Measurements from ENCODE around the gene PPP4R1. TPM values are rescaled to one million over a fixed set of nuclear protein-coding genes. Genes with fewer than 3 reads are reported as not detected.

The PPP4R1 gene
- total and polyA plus RNA-seq, 5 donors from 2014 or later: 8.9 to 59.7 (median 17.9) TPM

DNA sequence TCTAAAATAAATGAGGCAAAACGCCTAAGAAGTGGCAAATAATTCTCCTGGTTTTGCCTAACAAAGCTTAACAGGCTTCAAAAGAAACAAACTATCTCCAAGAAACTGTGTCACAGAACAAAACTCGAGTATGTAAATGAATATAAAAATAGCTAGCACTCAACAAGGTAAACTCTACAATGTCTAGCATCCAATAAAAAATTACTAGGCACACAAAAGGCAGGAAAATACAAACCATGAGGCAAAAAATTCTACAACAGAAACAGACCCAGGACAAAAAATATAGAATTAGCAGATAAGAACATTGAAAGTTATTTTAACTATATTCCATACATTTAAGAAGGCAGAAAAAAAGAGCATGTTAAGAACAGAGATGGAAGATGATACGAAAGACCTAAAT is 16.8 kb downstream of the PPP4R1 start:
- Histone ChIP-seq H3K4me1 (ENCODE audit: control insufficient read depth, insufficient read depth, low read length, poor library complexity, severe bottlenecking) (peaks cover 8% of the 10 kb centered on the region), H3K27ac (ENCODE audit: insufficient read depth, low read length, poor library complexity, severe bottlenecking) (no peak overlapping the region), H3K9me3 (ENCODE audit: control insufficient read depth in 2 of 2, low read length in 2 of 2) (peaks cover 12 to 25% of the 10 kb centered on the region in 2 experiments), H3K27me3 (ENCODE audit: control insufficient read depth, insufficient read depth, low read length) (no peaks in the 10 kb centered on the region), H3K4me3 (ENCODE audit: low read depth, low read length) (no peak overlapping the region), H3K36me3 (ENCODE audit: control insufficient read depth, insufficient read depth, low read length) (peaks cover 7% of the 10 kb centered on the region)
- peaks cover 32% of the 10 kb centered on the region for H3K36me3 Mint-ChIP-seq
- H3K4me3 Mint-ChIP-seq: no peak overlapping the region
- ATAC-seq (ENCODE audit: low read depth in 2 of 2): no peak
- H3K9me3 Mint-ChIP-seq: peaks cover 3 to 18% (median 9%) of the 10 kb centered on the region in 7 donors
- H3K27ac Mint-ChIP-seq: no peak overlapping the region
- no peak for DNase-seq
- H3K27me3 Mint-ChIP-seq: no peaks in the 10 kb centered on the region
- H3K4me1 Mint-ChIP-seq: peaks cover 23 to 39% (median 32%) of the 10 kb centered on the region in 4 donors

DNA sequence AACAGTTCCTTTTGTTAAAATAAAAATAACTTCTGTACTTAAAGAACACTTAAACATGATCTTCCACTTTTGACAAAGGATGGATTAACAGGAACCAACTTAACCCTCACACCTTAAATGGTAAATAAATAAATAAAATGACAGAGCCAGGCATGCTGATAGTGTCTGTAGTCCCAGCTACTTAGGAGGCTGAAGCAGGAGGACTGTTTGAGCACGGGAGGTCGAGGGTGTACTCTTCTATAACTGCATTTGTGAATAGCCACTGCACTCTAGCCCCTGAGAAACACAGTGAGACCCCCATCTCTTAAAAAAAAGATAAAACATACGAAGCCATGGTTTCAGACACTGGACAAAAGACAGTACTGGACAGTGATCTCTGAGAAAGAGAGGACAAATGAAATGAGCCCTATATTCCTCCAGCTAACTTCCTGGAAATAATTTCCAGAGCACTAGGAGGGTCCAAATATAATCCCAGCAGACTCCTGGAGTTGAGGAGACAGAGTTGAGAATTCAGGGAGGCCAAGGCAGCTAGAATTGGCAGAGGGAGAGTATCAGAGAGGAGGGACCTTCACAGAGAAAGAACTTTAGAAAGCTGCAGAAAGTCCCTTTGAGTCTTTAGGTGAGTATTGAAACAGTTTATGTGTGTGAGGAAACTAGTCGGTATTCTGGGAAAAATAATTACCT is 17.4 kb downstream of the PPP4R1 start:
- H3K36me3 Mint-ChIP-seq: peaks cover 35% of the 10 kb centered on the region
- peaks cover 12 to 25% of the 10 kb centered on the region in 2 experiments for H3K9me3 ChIP-seq (ENCODE audit: control insufficient read depth in 2 of 2, low read length in 2 of 2)
- H3K4me1 Mint-ChIP-seq: peaks cover 23 to 44% (median 33%) of the 10 kb centered on the region in 4 donors
- H3K9me3 Mint-ChIP-seq: peaks cover 3 to 18% (median 8%) of the 10 kb centered on the region in 7 donors
- H3K4me3 ChIP-seq (ENCODE audit: low read depth, low read length): no peak overlapping the region
- no peaks in the 10 kb centered on the region for H3K27me3 ChIP-seq (ENCODE audit: control insufficient read depth, insufficient read depth, low read length)
- H3K27me3 Mint-ChIP-seq: no peaks in the 10 kb centered on the region
- ATAC-seq (ENCODE audit: low read depth in 2 of 2) (no peak), DNase-seq (no peak)
- peaks cover 10% of the 10 kb centered on the region for H3K36me3 ChIP-seq (ENCODE audit: control insufficient read depth, insufficient read depth, low read length)
- peak overlapping the region in 1 of 3 donors; percentile 65 for H3K27ac Mint-ChIP-seq
- H3K4me3 Mint-ChIP-seq: peak overlapping the region in 1 of 4 donors; percentile 15
- H3K27ac ChIP-seq (ENCODE audit: insufficient read depth, low read length, poor library complexity, severe bottlenecking): no peak overlapping the region
- peaks cover 8% of the 10 kb centered on the region for H3K4me1 ChIP-seq (ENCODE audit: control insufficient read depth, insufficient read depth, low read length, poor library complexity, severe bottlenecking)

DNA sequence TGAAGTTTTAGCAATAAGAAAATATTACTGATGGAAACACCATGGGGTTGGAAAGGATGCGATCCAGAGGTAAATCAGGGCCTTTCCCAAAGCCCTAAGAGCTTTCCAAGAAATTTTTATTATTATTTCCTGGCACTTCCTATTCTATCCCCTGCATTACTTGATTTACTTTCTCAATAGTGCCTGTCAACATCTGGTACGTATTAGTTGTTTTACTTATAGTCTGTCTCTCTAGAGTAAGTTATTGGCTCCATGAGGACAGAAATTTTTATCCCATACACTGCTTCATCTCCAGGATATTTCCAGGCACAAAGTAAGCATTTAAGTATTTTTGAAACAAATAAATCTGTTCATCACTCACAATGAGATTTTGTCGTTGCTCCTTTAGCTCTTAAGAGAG is 18.1 kb downstream of the PPP4R1 start:
- H3K9me3 Mint-ChIP-seq: peaks cover 3 to 18% (median 8%) of the 10 kb centered on the region in 7 donors
- Histone ChIP-seq H3K9me3 (ENCODE audit: control insufficient read depth in 2 of 2, low read length in 2 of 2) (peaks cover 12 to 25% of the 10 kb centered on the region in 2 experiments), H3K4me1 (ENCODE audit: control insufficient read depth, insufficient read depth, low read length, poor library complexity, severe bottlenecking) (peaks cover 8% of the 10 kb centered on the region), H3K27me3 (ENCODE audit: control insufficient read depth, insufficient read depth, low read length) (no peaks in the 10 kb centered on the region), H3K27ac (ENCODE audit: insufficient read depth, low read length, poor library complexity, severe bottlenecking) (no peak overlapping the region), H3K36me3 (ENCODE audit: control insufficient read depth, insufficient read depth, low read length) (peaks cover 12% of the 10 kb centered on the region), H3K4me3 (ENCODE audit: low read depth, low read length) (no peak overlapping the region)
- no peak for ATAC-seq (ENCODE audit: low read depth in 2 of 2)
- no peaks in the 10 kb centered on the region for H3K27me3 Mint-ChIP-seq
- H3K27ac Mint-ChIP-seq: no peak overlapping the region
- DNase-seq: no peak
- peaks cover 39% of the 10 kb centered on the region for H3K36me3 Mint-ChIP-seq
- H3K4me3 Mint-ChIP-seq: peak overlapping the region in 1 of 4 donors; percentile 15
- peaks cover 25 to 44% (median 35%) of the 10 kb centered on the region in 4 donors for H3K4me1 Mint-ChIP-seq

DNA sequence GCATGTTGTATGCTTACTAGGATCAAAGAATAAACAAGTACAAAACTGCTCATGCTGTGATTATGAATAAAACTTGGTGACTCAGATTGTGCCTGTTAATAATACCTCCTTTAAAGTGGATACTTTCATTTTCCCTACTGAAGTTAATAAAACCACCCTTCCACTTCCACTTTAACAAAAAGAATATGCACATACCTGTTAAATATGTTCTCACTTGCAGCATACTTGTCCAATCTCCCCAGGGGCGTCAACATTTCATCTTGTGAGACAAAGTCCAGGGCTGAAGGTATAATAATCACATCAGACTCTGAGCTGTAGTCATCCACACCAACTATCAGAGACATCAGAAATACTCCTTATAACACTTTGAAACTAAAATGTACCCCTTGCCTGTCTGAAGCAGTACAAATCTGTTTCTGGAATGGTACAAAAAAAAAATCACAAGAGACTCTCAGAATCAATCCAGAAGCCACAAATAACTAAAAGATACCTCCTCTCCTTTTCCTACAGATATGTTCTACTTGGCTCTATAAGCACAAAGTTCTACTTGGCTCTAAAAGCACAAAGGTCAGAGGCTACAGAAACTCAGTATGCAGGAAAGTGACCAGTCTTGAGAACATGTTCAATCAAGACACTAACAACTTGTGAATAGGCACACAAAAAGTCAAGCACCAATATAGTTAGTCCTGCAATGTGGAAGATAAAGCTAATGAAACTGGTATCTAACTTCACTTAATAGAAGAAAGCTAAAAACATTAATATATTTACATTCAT is 19.3 kb downstream of the PPP4R1 start:
- H3K27me3 Mint-ChIP-seq: no peaks in the 10 kb centered on the region
- no peak overlapping the region for H3K4me3 ChIP-seq (ENCODE audit: low read depth, low read length)
- H3K27ac ChIP-seq (ENCODE audit: insufficient read depth, low read length, poor library complexity, severe bottlenecking): no peak overlapping the region
- DNase-seq: peak in 1 of 3 donors; percentile 45
- H3K4me1 ChIP-seq (ENCODE audit: control insufficient read depth, insufficient read depth, low read length, poor library complexity, severe bottlenecking): peaks cover 8% of the 10 kb centered on the region
- H3K36me3 Mint-ChIP-seq: peaks cover 45% of the 10 kb centered on the region
- peaks cover 3 to 18% (median 6%) of the 10 kb centered on the region in 7 donors for H3K9me3 Mint-ChIP-seq
- peaks cover 25 to 44% (median 35%) of the 10 kb centered on the region in 4 donors for H3K4me1 Mint-ChIP-seq
- ATAC-seq (ENCODE audit: low read depth in 2 of 2): no peak
- H3K4me3 Mint-ChIP-seq: no peak overlapping the region
- peaks cover 18% of the 10 kb centered on the region for H3K36me3 ChIP-seq (ENCODE audit: control insufficient read depth, insufficient read depth, low read length)
- H3K9me3 ChIP-seq (ENCODE audit: control insufficient read depth in 2 of 2, low read length in 2 of 2): peaks cover 12 to 16% of the 10 kb centered on the region in 2 experiments
- H3K27me3 ChIP-seq (ENCODE audit: control insufficient read depth, insufficient read depth, low read length): no peaks in the 10 kb centered on the region
- peak overlapping the region in 2 of 3 donors; percentile 16 to 20 for H3K27ac Mint-ChIP-seq

DNA sequence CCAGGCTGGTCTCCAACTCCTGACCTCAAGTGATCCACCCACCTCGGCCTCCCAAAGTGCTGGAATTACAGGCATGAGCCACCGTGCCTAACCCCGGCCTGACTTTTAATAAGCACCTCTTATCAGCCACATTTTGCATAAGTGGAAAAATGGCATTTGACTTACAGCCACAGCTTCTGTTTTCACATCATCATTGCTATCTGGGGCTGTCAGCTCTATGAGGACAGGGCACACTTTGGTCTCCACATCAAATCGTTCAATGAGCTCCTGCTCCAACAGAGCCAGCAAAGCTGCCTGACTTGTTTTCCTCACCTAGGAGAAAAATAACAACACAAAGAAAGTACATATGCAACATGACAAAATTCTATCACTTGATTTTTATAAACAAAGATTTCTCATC is 26.4 kb downstream of the PPP4R1 start:
- H3K27ac ChIP-seq (ENCODE audit: insufficient read depth, low read length, poor library complexity, severe bottlenecking): no peak overlapping the region
- DNase-seq: no peak
- Mint-ChIP-seq H3K9me3 (peaks cover 0 to 2% (median 0%) of the 10 kb centered on the region in 7 donors), H3K36me3 (peaks cover 57% of the 10 kb centered on the region), H3K4me3 (no peak overlapping the region), H3K27ac (no peak overlapping the region), H3K4me1 (peaks cover 0 to 21% (median 5%) of the 10 kb centered on the region in 4 donors), H3K27me3 (no peaks in the 10 kb centered on the region)
- H3K4me3 ChIP-seq (ENCODE audit: low read depth, low read length): no peak overlapping the region
- no peaks in the 10 kb centered on the region for H3K4me1 ChIP-seq (ENCODE audit: control insufficient read depth, insufficient read depth, low read length, poor library complexity, severe bottlenecking)
- ATAC-seq (ENCODE audit: low read depth in 2 of 2): no peak
- H3K9me3 ChIP-seq (ENCODE audit: control insufficient read depth in 2 of 2, low read length in 2 of 2): no peaks in the 10 kb centered on the region
- no peaks in the 10 kb centered on the region for H3K27me3 ChIP-seq (ENCODE audit: control insufficient read depth, insufficient read depth, low read length)
- H3K36me3 ChIP-seq (ENCODE audit: control insufficient read depth, insufficient read depth, low read length): peaks cover 49% of the 10 kb centered on the region

DNA sequence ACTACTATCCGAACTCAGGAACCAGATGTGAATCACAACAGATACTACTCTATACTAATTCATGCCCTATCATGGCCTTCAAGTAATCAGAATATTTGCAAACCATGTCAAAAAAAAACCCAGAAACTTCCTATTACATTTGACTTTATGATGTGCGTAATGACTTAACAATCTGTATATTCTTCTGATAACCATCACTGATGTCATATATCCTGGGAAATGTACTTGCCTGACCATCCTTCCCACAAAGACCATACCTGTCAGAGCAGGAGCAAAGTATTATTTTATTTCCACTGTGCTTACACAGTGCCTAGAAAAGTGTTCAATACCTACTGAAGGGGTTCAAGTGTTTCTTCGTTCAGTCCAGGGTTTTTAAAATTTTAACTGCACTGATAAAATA is 27.5 kb downstream of the PPP4R1 start:
- no peak overlapping the region for H3K27ac Mint-ChIP-seq
- no peaks in the 10 kb centered on the region for H3K4me1 ChIP-seq (ENCODE audit: control insufficient read depth, insufficient read depth, low read length, poor library complexity, severe bottlenecking)

DNA sequence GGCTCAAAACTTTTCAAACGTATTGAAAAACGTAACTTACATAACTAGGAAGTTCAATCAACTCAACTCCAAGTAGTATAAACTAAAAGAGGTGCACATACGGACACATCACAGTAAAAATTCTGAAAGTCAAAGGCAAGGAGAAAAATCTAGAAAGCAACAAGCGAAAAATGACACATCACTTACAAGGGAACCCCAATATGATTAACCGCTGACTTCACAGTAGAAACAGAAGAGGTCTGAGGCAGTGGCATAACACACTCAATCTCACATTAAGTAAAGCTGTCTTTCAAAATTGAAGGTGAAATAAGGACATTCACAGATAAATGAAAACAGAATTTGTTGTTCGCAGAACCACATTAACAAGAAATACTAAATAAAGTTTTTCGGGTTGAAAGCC is 32.7 kb downstream of the PPP4R1 start:
- peaks cover 55% of the 10 kb centered on the region for H3K36me3 ChIP-seq (ENCODE audit: control insufficient read depth, insufficient read depth, low read length)
- no peak for ATAC-seq (ENCODE audit: low read depth in 2 of 2)
- no peaks in the 10 kb centered on the region for H3K4me1 ChIP-seq (ENCODE audit: control insufficient read depth, insufficient read depth, low read length, poor library complexity, severe bottlenecking)
- H3K4me3 ChIP-seq (ENCODE audit: low read depth, low read length): no peak overlapping the region
- Mint-ChIP-seq H3K9me3 (peaks cover 0 to 6% (median 1%) of the 10 kb centered on the region in 7 donors), H3K4me3 (no peak overlapping the region), H3K4me1 (peaks cover 0 to 21% (median 0%) of the 10 kb centered on the region in 4 donors), H3K36me3 (peaks cover 58% of the 10 kb centered on the region), H3K27ac (no peak overlapping the region), H3K27me3 (no peaks in the 10 kb centered on the region)
- no peak overlapping the region for H3K27ac ChIP-seq (ENCODE audit: insufficient read depth, low read length, poor library complexity, severe bottlenecking)
- no peaks in the 10 kb centered on the region for H3K9me3 ChIP-seq (ENCODE audit: control insufficient read depth in 2 of 2, low read length in 2 of 2)
- no peak for DNase-seq
- no peaks in the 10 kb centered on the region for H3K27me3 ChIP-seq (ENCODE audit: control insufficient read depth, insufficient read depth, low read length)

More for the DNA sequence above, 27.5 kb downstream of the PPP4R1 start:
- Histone ChIP-seq H3K9me3 (ENCODE audit: control insufficient read depth in 2 of 2, low read length in 2 of 2) (no peaks in the 10 kb centered on the region), H3K27ac (ENCODE audit: insufficient read depth, low read length, poor library complexity, severe bottlenecking) (no peak overlapping the region), H3K36me3 (ENCODE audit: control insufficient read depth, insufficient read depth, low read length) (peaks cover 54% of the 10 kb centered on the region), H3K27me3 (ENCODE audit: control insufficient read depth, insufficient read depth, low read length) (no peaks in the 10 kb centered on the region), H3K4me3 (ENCODE audit: low read depth, low read length) (no peak overlapping the region)
- Mint-ChIP-seq H3K4me3 (no peak overlapping the region), H3K4me1 (peaks cover 0 to 19% (median 3%) of the 10 kb centered on the region in 4 donors), H3K9me3 (peaks cover 0 to 6% (median 1%) of the 10 kb centered on the region in 7 donors), H3K36me3 (peaks cover 62% of the 10 kb centered on the region), H3K27me3 (no peaks in the 10 kb centered on the region)
- DNase-seq: no peak
- ATAC-seq (ENCODE audit: low read depth in 2 of 2): no peak
